Putamen (tissue), 1 donor: ENCODE data around the gene ANK2.
"Not testable (repeated sequence)": the region's sequence is repeated elsewhere in the genome, so short reads cannot be mapped to it uniquely, and the experiment has no call there.

ENCODE experiments used
- DNase-seq: peaks from one replicate; pipeline ENCODE4 v3.0.0-alpha.2; 2016; ENCODE audit warnings: low spot score

The ANK2 gene

GRCh38 chr4:113209652-113210320 lies 160.3 kb downstream of the ANK2 start:
- DNase-seq: no peak

- peak; percentile 14 for DNase-seq
Observed at GRCh38 chr4:113212613-113213012, 163.2 kb downstream of the ANK2 start.

GRCh38 chr4:113221990-113222389 lies 172.5 kb downstream of the ANK2 start:
- no peak for DNase-seq

GRCh38 chr4:113222471-113222870 lies 173.0 kb downstream of the ANK2 start:
- DNase-seq: no peak

- DNase-seq: no peak
Observed at GRCh38 chr4:113223001-113223400, 173.5 kb downstream of the ANK2 start.

- DNase-seq: no peak
Observed at GRCh38 chr4:113232194-113232593, 182.7 kb downstream of the ANK2 start.

- DNase-seq: no peak
Observed at GRCh38 chr4:113236916-113237315, 187.5 kb downstream of the ANK2 start.

- no peak for DNase-seq
Observed at GRCh38 chr4:113243312-113243711, 193.9 kb downstream of the ANK2 start.

- not testable (repeated sequence) for DNase-seq
Observed at GRCh38 chr4:113244747-113245146, 195.3 kb downstream of the ANK2 start.

- no peak for DNase-seq
Observed at GRCh38 chr4:113248320-113248719, 198.9 kb downstream of the ANK2 start.

- DNase-seq: no peak
Observed at GRCh38 chr4:113255628-113256027, 206.2 kb downstream of the ANK2 start.

GRCh38 chr4:113256946-113257345 lies 207.5 kb downstream of the ANK2 start:
- DNase-seq: no peak

GRCh38 chr4:113260688-113261087 lies 211.2 kb downstream of the ANK2 start:
- DNase-seq: no peak

- no peak for DNase-seq
Observed at GRCh38 chr4:113263274-113263673, 213.8 kb downstream of the ANK2 start.

GRCh38 chr4:113270520-113271319 lies 221.3 kb downstream of the ANK2 start:
- DNase-seq: no peak

GRCh38 chr4:113272523-113272922 lies 223.1 kb downstream of the ANK2 start:
- DNase-seq: no peak

GRCh38 chr4:113273721-113274220 lies 224.3 kb downstream of the ANK2 start:
- DNase-seq: peak; percentile 18

- peak; percentile 22 for DNase-seq
Observed at GRCh38 chr4:113276464-113277170, 227.2 kb downstream of the ANK2 start.

- peak; percentile 63 for DNase-seq
Observed at GRCh38 chr4:113278324-113278934, 229.0 kb downstream of the ANK2 start.

GRCh38 chr4:113285501-113285900 lies 236.0 kb downstream of the ANK2 start:
- DNase-seq: no peak

- DNase-seq: no peak
Observed at GRCh38 chr4:113288257-113288656, 238.8 kb downstream of the ANK2 start.

- DNase-seq: no peak
Observed at GRCh38 chr4:113288696-113289095, 239.2 kb downstream of the ANK2 start.
